ENCODE results near the gene SRPK1. TPM values are rescaled to one million over a fixed set of nuclear protein-coding genes. Genes with fewer than 3 reads are reported as not detected.
A peak's percentile ranks its signal among the peaks of the same experiment; 100 is the strongest.

Gene SRPK1
- total RNA-seq, 4 donors from 2014 or later = 38.2 to 104 (median 56.7) TPM

- in situ Hi-C loops (cut with MboI; ENCODE audit: low sequenced_read_pairs in 4 of 4) (no loop called here), intact Hi-C loops (cut with DNase I; ENCODE audit: low total_unique reads) (no loop called here)
- Histone ChIP-seq H3K36me3 (peaks cover 0 to 13% of the 10 kb centered on the region in 2 donors), H3K27me3 (no peaks in the 10 kb centered on the region), H3K27ac (no peak overlapping the region), H3K4me3 (no peak overlapping the region), H3K4me1 (no peaks in the 10 kb centered on the region), H3K9me3 (no peaks in the 10 kb centered on the region)
- no peak for ATAC-seq
- TF ChIP-seq, protein P1, sequence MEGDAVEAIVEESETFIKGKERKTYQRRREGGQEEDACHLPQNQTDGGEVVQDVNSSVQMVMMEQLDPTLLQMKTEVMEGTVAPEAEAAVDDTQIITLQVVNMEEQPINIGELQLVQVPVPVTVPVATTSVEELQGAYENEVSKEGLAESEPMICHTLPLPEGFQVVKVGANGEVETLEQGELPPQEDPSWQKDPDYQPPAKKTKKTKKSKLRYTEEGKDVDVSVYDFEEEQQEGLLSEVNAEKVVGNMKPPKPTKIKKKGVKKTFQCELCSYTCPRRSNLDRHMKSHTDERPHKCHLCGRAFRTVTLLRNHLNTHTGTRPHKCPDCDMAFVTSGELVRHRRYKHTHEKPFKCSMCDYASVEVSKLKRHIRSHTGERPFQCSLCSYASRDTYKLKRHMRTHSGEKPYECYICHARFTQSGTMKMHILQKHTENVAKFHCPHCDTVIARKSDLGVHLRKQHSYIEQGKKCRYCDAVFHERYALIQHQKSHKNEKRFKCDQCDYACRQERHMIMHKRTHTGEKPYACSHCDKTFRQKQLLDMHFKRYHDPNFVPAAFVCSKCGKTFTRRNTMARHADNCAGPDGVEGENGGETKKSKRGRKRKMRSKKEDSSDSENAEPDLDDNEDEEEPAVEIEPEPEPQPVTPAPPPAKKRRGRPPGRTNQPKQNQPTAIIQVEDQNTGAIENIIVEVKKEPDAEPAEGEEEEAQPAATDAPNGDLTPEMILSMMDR (IDR thresholded peaks at IDR 0.05 in 4 of 5, conservative IDR thresholded peaks at IDR 0.05 in 1 of 5) = no peak
- no peak for TF ChIP-seq POLR2A (IDR thresholded peaks at IDR 0.05)
- no peak for DNase-seq
These were observed 14.9 kb downstream of the SRPK1 start for GRCh38 chr6:35905841-35906498.

DNA sequence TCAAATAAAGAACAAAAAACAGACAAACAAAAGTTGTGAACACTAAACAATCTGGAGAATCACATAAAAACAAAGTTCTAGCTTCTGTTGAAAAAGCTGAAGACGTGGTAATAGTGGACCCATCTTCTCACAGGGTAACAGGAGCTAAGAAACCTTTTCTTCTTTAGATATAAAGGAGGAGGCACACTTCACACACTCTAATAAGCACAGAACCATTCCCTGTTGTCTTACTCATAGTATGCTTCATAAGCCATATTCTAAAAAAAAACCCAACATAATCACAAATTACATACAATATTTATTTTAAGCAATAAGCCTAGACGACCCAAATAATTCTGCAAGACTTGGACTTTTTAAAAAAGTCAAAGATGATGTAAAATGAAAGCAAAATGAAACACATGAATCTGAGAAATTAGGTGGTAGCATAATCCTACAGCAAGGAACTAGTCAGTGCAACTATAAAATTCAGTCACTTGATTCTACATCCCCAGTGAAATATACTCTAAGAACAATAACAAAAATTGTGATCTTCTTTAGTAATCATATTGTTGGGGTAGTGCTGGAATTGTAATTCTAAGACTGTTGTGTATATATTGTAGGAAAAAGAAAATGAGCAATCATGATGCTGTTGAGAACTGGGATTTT lies 15.6 kb downstream of the SRPK1 start:
- no peak for ATAC-seq
- in situ Hi-C loops (cut with MboI; ENCODE audit: low sequenced_read_pairs in 4 of 4) = no loop called here
- no peak for TF ChIP-seq POLR2A (IDR thresholded peaks at IDR 0.05)
- TF ChIP-seq, protein P1 (IDR thresholded peaks at IDR 0.05 in 4 of 5, conservative IDR thresholded peaks at IDR 0.05 in 1 of 5) = no peak
- Histone ChIP-seq H3K4me3 (no peak overlapping the region), H3K27ac (no peak overlapping the region), H3K9me3 (no peaks in the 10 kb centered on the region), H3K27me3 (no peaks in the 10 kb centered on the region), H3K36me3 (peaks cover 0 to 9% of the 10 kb centered on the region in 2 donors), H3K4me1 (peaks cover 0 to 6% of the 10 kb centered on the region in 2 donors)
- intact Hi-C loops (cut with DNase I; ENCODE audit: low total_unique reads) = no loop called here
- no peak for DNase-seq

DNA sequence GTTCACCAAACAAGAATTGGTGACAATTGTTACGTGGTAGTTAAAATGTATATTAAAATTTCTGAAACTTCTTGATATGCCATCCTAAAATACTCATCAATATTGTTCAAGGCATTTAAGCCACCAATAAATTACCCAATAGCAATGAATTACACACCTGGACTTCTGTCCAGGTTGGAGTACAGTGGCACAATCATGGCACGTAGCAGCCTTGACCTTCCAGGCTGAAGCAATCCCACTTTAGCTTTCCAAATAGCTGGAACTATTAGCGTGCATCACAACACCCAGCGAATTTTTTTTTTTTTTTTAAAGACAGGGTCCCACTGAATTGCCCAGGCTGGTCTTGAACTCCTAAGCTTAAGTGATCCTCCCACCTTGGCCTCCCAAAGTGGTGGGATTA lies 17.2 kb downstream of the SRPK1 start:
- peaks cover 0 to 3% of the 10 kb centered on the region in 2 donors for H3K36me3 ChIP-seq
- H3K4me1 ChIP-seq = peaks cover 0 to 10% of the 10 kb centered on the region in 2 donors
- DNase-seq (no peak), ATAC-seq (no peak)
- in situ Hi-C loops (cut with MboI; ENCODE audit: low sequenced_read_pairs in 4 of 4) = no loop called here
- TF ChIP-seq, protein P1 (IDR thresholded peaks at IDR 0.05 in 4 of 5, conservative IDR thresholded peaks at IDR 0.05 in 1 of 5) = no peak
- TF ChIP-seq POLR2A (IDR thresholded peaks at IDR 0.05) = no peak
- H3K27me3 ChIP-seq = no peaks in the 10 kb centered on the region
- no peaks in the 10 kb centered on the region for H3K9me3 ChIP-seq
- no peak overlapping the region for H3K4me3 ChIP-seq
- H3K27ac ChIP-seq = no peak overlapping the region
- intact Hi-C loops (cut with DNase I; ENCODE audit: low total_unique reads) = no loop called here

GRCh38 chr6:35900448-35900847 lies 20.4 kb downstream of the SRPK1 start:
- intact Hi-C loops (cut with DNase I; ENCODE audit: low total_unique reads) (no loop called here), in situ Hi-C loops (cut with MboI; ENCODE audit: low sequenced_read_pairs in 4 of 4) (no loop called here)

More at GRCh38 chr6:35900448-35900847, 20.4 kb downstream of the SRPK1 start:
- Histone ChIP-seq H3K27ac (peak overlapping the region in 1 of 4 donors; percentile 51), H3K4me1 (peaks cover 0 to 10% of the 10 kb centered on the region in 2 donors), H3K27me3 (no peaks in the 10 kb centered on the region), H3K4me3 (no peak overlapping the region), H3K36me3 (no peaks in the 10 kb centered on the region), H3K9me3 (no peaks in the 10 kb centered on the region)
- TF ChIP-seq, protein P1 (IDR thresholded peaks at IDR 0.05 in 4 of 5, conservative IDR thresholded peaks at IDR 0.05 in 1 of 5) = no peak
- TF ChIP-seq POLR2A (IDR thresholded peaks at IDR 0.05) = no peak
- ATAC-seq (peak; percentile 66 to 77), DNase-seq (no peak)

Data from gastrocnemius medialis (tissue), 4 donors.